HG03460 (cell line): ENCODE measurements around the gene NDUFB10.
"Not testable (repeated sequence)": the region's sequence is repeated elsewhere in the genome, so short reads cannot be mapped to it uniquely, and the experiment has no call there.

Experiments used
- ATAC-seq: cut with Tn5 transposase; IDR thresholded peaks from one replicate; pipeline ENCODE4 v1.9.1; 2021; ENCODE audit not compliant: unreplicated experiment

NDUFB10 gene

DNA sequence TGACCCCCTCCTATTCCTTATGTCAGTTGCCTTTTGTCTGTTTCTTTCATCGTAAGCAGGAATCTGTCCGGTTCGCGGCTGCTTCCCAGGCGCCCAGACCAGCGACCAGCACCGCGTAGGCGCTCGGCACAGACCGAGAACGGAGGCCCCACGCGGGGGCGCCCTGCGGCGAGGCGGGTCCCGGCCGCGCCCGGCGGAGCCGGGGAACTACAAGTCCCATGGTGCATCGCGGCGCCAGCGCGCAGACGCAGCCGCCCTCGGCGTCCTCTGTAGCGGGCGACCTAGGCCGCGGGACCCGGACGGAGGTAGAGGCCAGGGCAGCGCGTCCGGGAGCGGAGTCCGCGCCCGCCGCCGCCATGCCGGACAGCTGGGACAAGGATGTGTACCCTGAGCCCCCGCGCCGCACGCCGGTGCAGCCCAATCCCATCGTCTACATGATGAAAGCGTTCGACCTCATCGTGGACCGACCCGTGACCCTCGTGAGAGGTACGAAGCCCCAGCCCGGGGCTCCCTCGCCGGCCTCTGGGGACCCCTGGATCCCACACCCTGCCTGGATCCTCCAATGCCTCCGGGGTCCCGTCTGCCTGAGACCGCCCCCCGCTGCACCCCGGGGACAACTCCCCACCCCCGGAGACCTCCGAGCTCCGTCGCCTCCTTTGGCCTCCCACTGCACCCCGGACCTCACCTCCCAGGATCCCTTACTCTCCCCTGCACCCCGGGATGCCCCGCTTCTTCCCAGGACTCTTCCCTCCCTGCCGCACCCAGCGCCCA lies at the start of gene NDUFB10:
TSS of gene NDUFB10 (plus strand) at position 270 of the 771 bp plus-strand sequence. CDS start at position 357, 87 bp downstream.
- ATAC-seq, result peak; percentile 60

DNA sequence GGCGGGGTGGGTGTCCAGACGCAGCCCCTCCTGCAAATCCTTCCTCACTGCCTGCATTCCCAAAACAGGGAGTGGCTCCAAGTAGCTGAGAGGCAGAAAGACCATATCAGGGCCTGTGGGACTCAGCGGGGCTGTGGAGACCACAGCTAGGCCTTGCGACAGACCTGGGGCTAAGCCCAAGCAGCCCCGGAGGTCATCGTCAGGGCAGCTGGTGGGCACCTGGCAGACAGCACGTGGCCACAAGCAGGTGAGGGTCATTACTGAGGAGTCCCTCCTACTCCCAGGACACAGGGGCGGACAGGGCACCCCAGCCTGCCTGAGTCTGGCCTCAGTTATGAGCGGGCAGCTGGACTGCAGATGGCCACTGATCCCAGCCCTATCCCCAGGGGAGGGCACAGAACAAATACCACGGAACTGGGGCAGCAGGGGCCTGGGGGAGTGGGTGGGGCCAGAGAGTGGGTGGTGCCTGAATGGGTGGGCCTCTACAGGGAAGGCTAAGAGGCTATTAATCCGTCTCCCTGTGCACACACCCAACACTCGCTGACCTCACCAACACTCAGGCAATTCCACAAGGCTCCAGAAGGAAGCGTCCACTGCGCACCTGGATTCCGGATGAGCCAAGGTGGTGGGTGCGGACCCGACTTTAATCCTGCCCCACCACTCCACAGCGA lies 49.6 kb upstream of the NDUFB10 start:
- no peak for ATAC-seq

DNA sequence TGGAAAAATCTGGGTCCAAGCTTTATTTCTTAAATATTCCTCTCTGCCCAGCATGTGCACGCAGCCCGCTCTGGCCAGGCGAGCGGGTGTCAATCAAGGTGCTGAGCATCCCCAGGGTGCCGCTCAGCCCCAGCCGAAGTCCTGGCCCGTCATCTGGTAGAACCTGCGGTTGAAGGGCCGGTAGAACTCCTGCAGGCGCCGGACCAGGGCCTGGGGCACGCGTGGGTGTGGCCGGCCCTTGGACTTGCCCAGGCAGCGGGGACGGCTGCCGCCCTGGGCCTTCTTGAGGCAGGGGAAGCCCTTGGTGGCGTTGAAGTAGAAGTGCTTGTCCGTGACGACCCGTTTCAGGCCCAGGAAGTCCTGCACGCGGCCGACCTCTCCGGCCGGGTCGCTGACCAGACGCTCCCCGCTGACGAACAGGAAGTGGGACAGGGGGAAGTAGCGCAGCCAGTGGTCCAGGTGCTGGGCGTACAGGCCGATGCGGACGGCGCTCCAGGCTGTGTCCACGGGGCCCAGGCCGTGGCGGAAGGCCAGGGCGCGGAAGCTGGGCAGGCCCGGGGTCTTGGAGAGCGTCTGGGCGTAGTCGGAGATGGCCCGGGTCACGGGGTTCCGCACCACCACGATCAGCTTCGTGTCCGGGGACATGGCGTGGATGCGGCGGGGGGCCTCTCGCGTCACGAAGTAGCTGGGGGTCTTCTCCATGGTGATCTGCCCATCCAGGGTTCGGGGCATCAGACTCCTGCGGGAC lies 47.7 kb upstream of the NDUFB10 start:
- ATAC-seq, result no peak

DNA sequence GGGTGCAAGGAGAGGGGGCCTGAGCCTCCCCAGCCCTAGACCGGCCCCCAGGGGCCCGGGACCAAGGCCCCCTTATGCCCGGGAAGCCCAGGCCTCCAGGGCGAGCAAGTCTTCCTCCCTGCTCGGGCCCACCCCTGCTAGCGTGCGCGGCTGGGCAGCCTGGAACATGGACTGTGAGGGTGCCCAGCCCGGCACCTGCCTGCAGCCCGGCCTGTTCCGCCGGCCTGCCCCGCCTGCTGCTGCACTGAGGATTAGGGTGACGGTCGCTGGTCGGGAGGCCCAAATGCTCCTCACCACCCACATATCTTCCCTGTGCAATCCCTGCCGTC lies 47.2 kb upstream of the NDUFB10 start:
- no peak for ATAC-seq

GRCh38 chr16:1913327-1914083 lies 45.8 kb upstream of the NDUFB10 start:
- no peak for ATAC-seq

DNA sequence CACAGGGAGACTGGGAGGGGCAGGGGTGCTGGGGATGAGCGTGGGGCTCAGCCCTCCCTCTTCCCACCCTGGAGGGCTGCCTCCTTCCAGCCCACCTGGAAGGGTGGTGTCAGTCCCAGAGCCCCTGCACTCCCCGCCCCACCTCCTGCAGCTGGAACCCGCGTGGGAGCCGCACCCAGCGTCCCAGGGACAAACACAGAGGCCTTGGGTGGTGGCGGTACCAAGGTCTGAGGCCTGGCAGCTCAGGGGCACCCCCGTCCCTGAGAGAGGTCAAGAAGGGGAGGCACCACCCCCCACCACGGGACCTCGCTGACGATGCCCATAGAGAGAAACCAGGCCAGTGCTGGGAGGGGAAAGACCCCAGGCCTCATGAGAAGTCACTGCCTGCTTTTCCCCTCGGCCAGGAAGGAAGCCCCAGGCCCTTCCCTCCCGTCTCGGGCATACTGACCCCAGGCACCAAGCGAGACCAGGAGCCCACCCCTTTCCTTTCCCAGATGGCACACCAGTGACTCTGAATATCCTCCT lies 45.2 kb upstream of the NDUFB10 start:
- ATAC-seq, result no peak

GRCh38 chr16:1914988-1915387 lies 44.4 kb upstream of the NDUFB10 start:
- no peak for ATAC-seq

- no peak for ATAC-seq
Measured at GRCh38 chr16:1915732-1916639, 43.4 kb upstream of the NDUFB10 start.

- ATAC-seq, result no peak
Measured at GRCh38 chr16:1916640-1916990, 42.7 kb upstream of the NDUFB10 start.

GRCh38 chr16:1917056-1917664 lies 42.2 kb upstream of the NDUFB10 start:
- no peak for ATAC-seq

GRCh38 chr16:1917665-1918350 lies 41.5 kb upstream of the NDUFB10 start:
- ATAC-seq, result no peak

- ATAC-seq, result no peak
Measured at GRCh38 chr16:1918351-1919326, 40.7 kb upstream of the NDUFB10 start, which contains the start of gene HS3ST6. HS3ST6 (minus strand) TSS chr16:1918415; CDS start chr16:1918323, 92 bp downstream.

DNA sequence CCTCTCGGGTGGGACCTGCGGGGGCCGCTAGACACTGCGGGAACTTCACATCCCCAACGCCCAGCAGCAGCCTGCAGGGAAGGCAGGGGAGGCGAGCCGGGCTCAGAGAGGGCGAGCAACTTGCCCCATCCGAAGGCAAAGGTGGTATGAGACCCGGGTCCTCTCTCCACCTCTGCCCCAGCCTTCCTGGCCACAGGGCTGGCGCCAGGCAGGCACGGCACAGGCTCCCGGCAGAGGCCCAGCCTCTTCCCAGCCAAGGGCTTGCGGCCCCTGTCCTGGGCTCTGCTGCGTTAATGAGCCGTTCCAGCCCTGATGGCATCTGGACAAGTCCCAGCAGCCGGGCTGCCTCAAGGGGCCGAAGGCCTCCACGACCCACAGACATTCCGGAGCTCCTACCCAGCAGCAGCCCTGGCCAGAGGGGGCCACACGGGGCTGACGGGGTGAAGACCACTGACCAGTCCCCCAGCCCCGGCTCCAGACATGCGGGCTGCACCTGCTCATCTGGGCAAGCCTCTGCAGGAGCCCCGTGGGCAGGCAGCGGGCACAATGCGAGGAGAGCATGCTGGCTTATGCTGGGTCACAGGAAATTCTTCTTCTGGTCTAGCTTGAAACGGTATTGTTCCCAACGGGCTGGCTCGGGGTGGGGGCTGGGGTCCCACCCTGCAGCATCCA lies 39.9 kb upstream of the NDUFB10 start:
- ATAC-seq, result no peak

GRCh38 chr16:1920122-1920521 lies 39.2 kb upstream of the NDUFB10 start:
- ATAC-seq, result not testable (repeated sequence)

- ATAC-seq, result no peak
Measured at GRCh38 chr16:1920727-1921171, 38.6 kb upstream of the NDUFB10 start.

- ATAC-seq, result no peak
Measured at GRCh38 chr16:1922357-1922756, 37.0 kb upstream of the NDUFB10 start.
